HepG2 (cell line): ENCODE results near the gene OVCH2. TPM values are rescaled to one million over a fixed set of nuclear protein-coding genes. Genes with fewer than 3 reads are reported as not detected.

Experiments
- ATAC-seq: fragments of 200-7000 bp; cut with Tn5 transposase; 3 replicates; pipeline ENCODE4 v1.9.1; 2020; ENCODE audit warnings: mild to moderate bottlenecking, moderate library complexity
- BruUV-seq: library from RNA; stranded (reverse); fragments of 400-500 nt; replicated peaks from 2 replicates; lab custom pipeline; 2021; lab: Mats Ljungman, UMichigan
- CTCF ChIA-PET: fragments of 300-600 bp; formaldehyde crosslinking; extraction: SDS; loops from one replicate; lab custom pipeline; 2021; ENCODE audit warnings: low total read pairs, inconsistent platforms, low intra/inter-chr PET ratio; lab: Yijun Ruan, JAX
- POLR2A ChIA-PET: fragments of 350-600 bp; sonication (Branson Sonifier 250); formaldehyde crosslinking; loops from one replicate; lab custom pipeline; 2020; ENCODE audit warnings: antibody characterized with exemption, inconsistent platforms; lab: Yijun Ruan, JAX
- DNase-seq: peaks from one replicate; pipeline ENCODE4 v3.0.0-alpha.2; 2015; ENCODE audit warnings: low spot score
- FAIRE-seq: peaks from 3 replicates; lab custom pipeline; 2011; peaks lifted over from hg19 to GRCh38; lab: Jason Lieb, UNC
- H2AFZ ChIP-seq: one replicate; pipeline ENCODE4 v1.6.1; 2011; ENCODE audit warnings: low read length, inconsistent platforms
- H3K27ac ChIP-seq: fragments of 300-600 bp; 3 replicates; pipeline ENCODE4 v1.8.0; 2011; ENCODE audit warnings: mixed run types, mild to moderate bottlenecking, mixed read lengths, low read length, inconsistent platforms; ENCODE audit not compliant: insufficient read depth; ENCODE audit errors: extremely low read length
- H3K27me3 ChIP-seq, 2 experiments: fragments of 200-600 bp in 1 of 2; 2 replicates in 1 of 2; 3 replicates in 1 of 2; pipeline versions ENCODE4 v1.6.0 to v1.8.0; 2011; ENCODE audit warnings: low read length in 2 of 2, mild to moderate bottlenecking in 2 of 2, moderate library complexity in 2 of 2, inconsistent platforms in 1 of 2; ENCODE audit not compliant: insufficient read depth in 2 of 2, control insufficient read depth in 1 of 2
- H3K36me3 ChIP-seq, 2 experiments: fragments of 200-600 bp in 1 of 2; replicated peaks in 1 of 2; 2 replicates in 1 of 2; 3 replicates in 1 of 2; pipeline versions ENCODE4 v1.5.1 to v1.8.0; 2011; ENCODE audit warnings: low read length in 2 of 2, inconsistent platforms in 1 of 2; ENCODE audit not compliant: insufficient read depth in 2 of 2, control insufficient read depth in 1 of 2
- H3K4me1 ChIP-seq: 2 replicates; pipeline ENCODE4 v1.5.1; 2012; ENCODE audit warnings: low read length, inconsistent platforms; ENCODE audit not compliant: insufficient read depth
- H3K4me2 ChIP-seq: 2 replicates; pipeline ENCODE4 v1.6.0; 2011; ENCODE audit warnings: low read depth, low read length, inconsistent platforms
- H3K4me3 ChIP-seq, 3 experiments: fragments of 200-600 bp in 1 of 3; sonication (generic), shearing (Covaris generic) in 1 of 3; replicated peaks in 1 of 3; 2 replicates each; pipeline ENCODE4 v1.5.1; 2011 to 2016; ENCODE audit warnings: low read length in 3 of 3, inconsistent platforms in 2 of 3, low read depth in 2 of 3, mild to moderate bottlenecking in 2 of 3, control low read depth in 1 of 3, mixed read lengths in 1 of 3; ENCODE audit not compliant: insufficient read depth in 1 of 3
- H3K79me2 ChIP-seq: one replicate; pipeline ENCODE4 v1.6.1; 2011; ENCODE audit warnings: low read length, inconsistent platforms; ENCODE audit not compliant: insufficient read depth
- H3K9ac ChIP-seq: 2 replicates; pipeline ENCODE4 v1.6.0; 2011; ENCODE audit warnings: mild to moderate bottlenecking, low read depth, low read length, inconsistent platforms; ENCODE audit not compliant: insufficient read depth
- H3K9me3 ChIP-seq: 2 replicates; pipeline ENCODE4 v1.5.1; 2012; ENCODE audit warnings: mild to moderate bottlenecking, low read length
- H4K20me1 ChIP-seq: 2 replicates; pipeline ENCODE4 v1.6.0; 2011; ENCODE audit warnings: inconsistent platforms, mild to moderate bottlenecking, low read length, moderate library complexity; ENCODE audit not compliant: insufficient read depth
- AGO1 ChIP-seq: fragments of 200-400 bp; formaldehyde crosslinking; IDR thresholded peaks from 2 replicates; pipeline ENCODE4 v1.6.1; 2017; ENCODE audit warnings: mild to moderate bottlenecking, low read depth, low read length, moderate library complexity; ENCODE audit not compliant: poor library complexity, severe bottlenecking
- CHD2 ChIP-seq: IDR thresholded peaks from 2 replicates; pipeline ENCODE4 v1.6.1; 2011; ENCODE audit warnings: low read depth, low read length, improper control_type of control experiment
- NFYC ChIP-seq: IDR thresholded peaks from 2 replicates; pipeline ENCODE4 v1.6.1; 2016; ENCODE audit warnings: missing genetic modification reagents, missing compliant biosample characterization
- NPAS2 ChIP-seq: sonication (generic); formaldehyde crosslinking; IDR thresholded peaks from 2 replicates; pipeline ENCODE4 v1.8.0; 2022; ENCODE audit warnings: mild to moderate bottlenecking, missing genetic modification reagents, borderline replicate concordance
- TERF1 ChIP-seq: sonication (generic); formaldehyde crosslinking; IDR thresholded peaks from 2 replicates; pipeline ENCODE4 v1.8.0; 2022; ENCODE audit warnings: mild to moderate bottlenecking, missing genetic modification reagents, moderate library complexity
- ZNF431 ChIP-seq: sonication (generic); formaldehyde crosslinking; IDR thresholded peaks from 2 replicates; pipeline ENCODE4 v1.9.0; 2022; ENCODE audit warnings: missing genetic modification reagents, low read depth, mild to moderate bottlenecking, borderline replicate concordance
- ZNF572 ChIP-seq: sonication (generic); formaldehyde crosslinking; IDR thresholded peaks from 2 replicates; pipeline ENCODE4 v1.5.1; 2020; ENCODE audit warnings: mild to moderate bottlenecking, missing genetic modification reagents
- ZNF746 ChIP-seq: sonication (generic); formaldehyde crosslinking; IDR thresholded peaks from 2 replicates; pipeline ENCODE4 v1.8.0; 2022; ENCODE audit warnings: mild to moderate bottlenecking, missing genetic modification reagents
- WGBS: methylation state at CpG from one replicate; pipeline ENCODE4 v1.1.6; 2017; ENCODE audit warnings: low lambda C conversion rate; 5-methylcytosine and 5-hydroxymethylcytosine counted together
- in situ Hi-C: cut with HindIII; loops from 2 replicates; pipeline ENCODE4 v1.10.0; 2017; ENCODE audit warnings: low pct_unique_long_range_greater_than_20kb; ENCODE audit not compliant: extremely low pct_ligation_motif_present
- intact Hi-C: fragments of 100-400 bp; cut with micrococcal nuclease; formaldehyde crosslinking; loops from one replicate; pipeline ENCODE4 v1.10.0; 2022; ENCODE audit not compliant: unreplicated experiment
- polyA plus RNA-seq, 8 experiments: library from polyadenylated mRNA; depleted of rRNA in 3 of 8; stranded (reverse) in 7 of 8; unstranded in 1 of 8; fragments of >200 nt; fragmentation: Illumina TruSeq in 4 of 8; extraction: Trizol in 4 of 8; gene quantifications; 2 replicates each; pipeline versions ENCODE4 v1.2.1 to v1.2.3, GENCODE V29; 2011 to 2016; ENCODE audit warnings: low read depth in 4 of 8, missing spikeins in 1 of 8, mixed read lengths in 1 of 8; ENCODE audit not compliant: insufficient read depth in 1 of 8
- total RNA-seq, 5 experiments: library from RNA; depleted of rRNA; stranded (reverse); fragments of >200 nt; fragmentation: Illumina TruSeq; extraction: Trizol; gene quantifications; 2 replicates each; pipeline ENCODE4 v1.2.3, GENCODE V29; 2016; ENCODE audit warnings: low read depth in 1 of 5
- TF ChIP-seq, protein P1 (sequence below): sonication (generic); formaldehyde crosslinking; IDR thresholded peaks from 2 replicates; pipeline ENCODE4 v1.5.1; 2020; ENCODE audit warnings: mild to moderate bottlenecking, missing genetic modification reagents, moderate library complexity
- TF ChIP-seq, protein P2 (sequence below): IDR thresholded peaks from 2 replicates; pipeline ENCODE4 v1.6.1; 2016; ENCODE audit warnings: missing genetic modification reagents, missing compliant biosample characterization
- TF ChIP-seq, protein P3 (sequence below): sonication (generic); formaldehyde crosslinking; IDR thresholded peaks from 2 replicates; pipeline ENCODE4 v1.4.0; 2020; ENCODE audit warnings: missing genetic modification reagents

The OVCH2 gene
- total and polyA plus RNA-seq, 2 of the 13 experiments (the other 11 are each of a cell fraction or from before 2014, with no cell fraction given): not detected

DNA sequence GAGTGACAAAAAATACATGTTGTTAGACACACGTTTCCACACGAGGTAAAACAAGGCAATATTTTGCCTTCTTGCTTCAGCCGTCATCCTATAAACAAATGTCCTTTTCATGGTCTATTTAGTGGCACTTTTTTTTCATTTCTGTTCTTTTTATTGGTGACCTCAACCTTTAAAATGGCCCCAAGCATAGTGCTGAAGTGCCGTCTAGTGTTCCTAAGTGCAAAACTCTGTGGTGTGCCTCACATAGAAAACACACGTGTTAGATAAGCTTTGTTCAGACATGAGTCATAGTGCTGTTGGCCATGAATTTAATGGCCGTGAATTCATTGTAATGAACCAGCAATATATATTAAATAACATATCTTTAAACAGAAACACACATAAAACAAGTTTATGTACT lies 15.6 kb downstream of the OVCH2 start:
- no peaks in the 10 kb centered on the region for H3K36me3 ChIP-seq
- TF ChIP-seq, protein P1, sequence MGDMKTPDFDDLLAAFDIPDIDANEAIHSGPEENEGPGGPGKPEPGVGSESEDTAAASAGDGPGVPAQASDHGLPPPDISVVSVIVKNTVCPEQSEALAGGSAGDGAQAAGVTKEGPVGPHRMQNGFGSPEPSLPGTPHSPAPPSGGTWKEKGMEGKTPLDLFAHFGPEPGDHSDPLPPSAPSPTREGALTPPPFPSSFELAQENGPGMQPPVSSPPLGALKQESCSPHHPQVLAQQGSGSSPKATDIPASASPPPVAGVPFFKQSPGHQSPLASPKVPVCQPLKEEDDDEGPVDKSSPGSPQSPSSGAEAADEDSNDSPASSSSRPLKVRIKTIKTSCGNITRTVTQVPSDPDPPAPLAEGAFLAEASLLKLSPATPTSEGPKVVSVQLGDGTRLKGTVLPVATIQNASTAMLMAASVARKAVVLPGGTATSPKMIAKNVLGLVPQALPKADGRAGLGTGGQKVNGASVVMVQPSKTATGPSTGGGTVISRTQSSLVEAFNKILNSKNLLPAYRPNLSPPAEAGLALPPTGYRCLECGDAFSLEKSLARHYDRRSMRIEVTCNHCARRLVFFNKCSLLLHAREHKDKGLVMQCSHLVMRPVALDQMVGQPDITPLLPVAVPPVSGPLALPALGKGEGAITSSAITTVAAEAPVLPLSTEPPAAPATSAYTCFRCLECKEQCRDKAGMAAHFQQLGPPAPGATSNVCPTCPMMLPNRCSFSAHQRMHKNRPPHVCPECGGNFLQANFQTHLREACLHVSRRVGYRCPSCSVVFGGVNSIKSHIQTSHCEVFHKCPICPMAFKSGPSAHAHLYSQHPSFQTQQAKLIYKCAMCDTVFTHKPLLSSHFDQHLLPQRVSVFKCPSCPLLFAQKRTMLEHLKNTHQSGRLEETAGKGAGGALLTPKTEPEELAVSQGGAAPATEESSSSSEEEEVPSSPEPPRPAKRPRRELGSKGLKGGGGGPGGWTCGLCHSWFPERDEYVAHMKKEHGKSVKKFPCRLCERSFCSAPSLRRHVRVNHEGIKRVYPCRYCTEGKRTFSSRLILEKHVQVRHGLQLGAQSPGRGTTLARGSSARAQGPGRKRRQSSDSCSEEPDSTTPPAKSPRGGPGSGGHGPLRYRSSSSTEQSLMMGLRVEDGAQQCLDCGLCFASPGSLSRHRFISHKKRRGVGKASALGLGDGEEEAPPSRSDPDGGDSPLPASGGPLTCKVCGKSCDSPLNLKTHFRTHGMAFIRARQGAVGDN (CRISPR knock-in tag): no peak
- TF ChIP-seq CHD2: no peak
- peaks cover 2 to 25% of the 10 kb centered on the region in 2 experiments; a peak in 3 of 5 replicates for H3K27me3 ChIP-seq
- FAIRE-seq (no peak), DNase-seq (no peak), ATAC-seq (no peak)
- H3K9ac ChIP-seq: no peak overlapping the region
- H2AFZ ChIP-seq: no peak overlapping the region
- H3K27ac ChIP-seq: no peak overlapping the region
- intact Hi-C loops (no loop called here), in situ Hi-C loops (loop anchor here (25.0 kb wide), 1 partner anchor 328 kb away; no protein-coding TSS in a partner anchor)
- WGBS: 6% methylated on average over 5 of the region's 6 CpGs
- H3K79me2 ChIP-seq: no peaks in the 10 kb centered on the region
- BruUV-seq: no TSS peak
- no peaks in the 10 kb centered on the region for H4K20me1 ChIP-seq
- ChIA-PET CTCF (no interaction called here), POLR2A (no interaction called here)
- H3K4me1 ChIP-seq: peaks cover 8% of the 10 kb centered on the region; the same call in 1 of the 2 replicates
- H3K9me3 ChIP-seq: no peaks in the 10 kb centered on the region
- H3K4me3 ChIP-seq: no peak overlapping the region
- no peak overlapping the region for H3K4me2 ChIP-seq

- Histone ChIP-seq H3K27ac (no peak overlapping the region), H3K36me3 (no peaks in the 10 kb centered on the region), H3K79me2 (no peaks in the 10 kb centered on the region), H4K20me1 (no peaks in the 10 kb centered on the region), H3K9me3 (no peaks in the 10 kb centered on the region), H3K27me3 (peaks cover 2 to 33% of the 10 kb centered on the region in 2 experiments; a peak in 3 of 5 replicates), H3K4me3 (no peak overlapping the region), H2AFZ (no peak overlapping the region), H3K4me1 (peaks cover 8% of the 10 kb centered on the region; the same call in 1 of the 2 replicates), H3K4me2 (no peak overlapping the region), H3K9ac (no peak overlapping the region)
- ChIA-PET CTCF (interaction anchor here (1.4 to 1.6 kb wide), 2 partner anchors 117 to 591 kb away, joined by 5 to 7 read pairs; no protein-coding TSS in a partner anchor), POLR2A (no interaction called here)
- no peak for DNase-seq
- no TSS peak for BruUV-seq
- ATAC-seq: no peak
- FAIRE-seq: no peak
- intact Hi-C loops: loop anchor here (2.0 kb wide), 1 partner anchor 336 kb away; no protein-coding TSS in a partner anchor
- WGBS: 3% methylated on average over 3 of the region's 4 CpGs
- in situ Hi-C loops: loop anchor here (25.0 kb wide), 1 partner anchor 327 kb away; no protein-coding TSS in a partner anchor
- TF ChIP-seq ZNF431 (CRISPR knock-in tag): no peak
- TF ChIP-seq AGO1: no peak
- no peak for TF ChIP-seq ZNF572 (CRISPR knock-in tag)
- TF ChIP-seq, protein P2, sequence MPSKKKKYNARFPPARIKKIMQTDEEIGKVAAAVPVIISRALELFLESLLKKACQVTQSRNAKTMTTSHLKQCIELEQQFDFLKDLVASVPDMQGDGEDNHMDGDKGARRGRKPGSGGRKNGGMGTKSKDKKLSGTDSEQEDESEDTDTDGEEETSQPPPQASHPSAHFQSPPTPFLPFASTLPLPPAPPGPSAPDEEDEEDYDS: no peak
- no peak for TF ChIP-seq TERF1 (CRISPR knock-in tag)
- TF ChIP-seq NFYC (CRISPR knock-in tag): no peak
- TF ChIP-seq ZNF746 (CRISPR knock-in tag): no peak
- TF ChIP-seq, protein P3, sequence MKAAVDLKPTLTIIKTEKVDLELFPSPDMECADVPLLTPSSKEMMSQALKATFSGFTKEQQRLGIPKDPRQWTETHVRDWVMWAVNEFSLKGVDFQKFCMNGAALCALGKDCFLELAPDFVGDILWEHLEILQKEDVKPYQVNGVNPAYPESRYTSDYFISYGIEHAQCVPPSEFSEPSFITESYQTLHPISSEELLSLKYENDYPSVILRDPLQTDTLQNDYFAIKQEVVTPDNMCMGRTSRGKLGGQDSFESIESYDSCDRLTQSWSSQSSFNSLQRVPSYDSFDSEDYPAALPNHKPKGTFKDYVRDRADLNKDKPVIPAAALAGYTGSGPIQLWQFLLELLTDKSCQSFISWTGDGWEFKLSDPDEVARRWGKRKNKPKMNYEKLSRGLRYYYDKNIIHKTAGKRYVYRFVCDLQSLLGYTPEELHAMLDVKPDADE: no peak
- TF ChIP-seq NPAS2 (CRISPR knock-in tag): no peak
Observed at GRCh38 chr11:7689239-7689638, 17.0 kb downstream of the OVCH2 start.
